Smooth muscle cell (in vitro differentiated cells): Measurements from ENCODE around the gene ACSL4. TPM values are rescaled to one million over a fixed set of nuclear protein-coding genes. Genes with fewer than 3 reads are reported as not detected.
"Not testable (repeated sequence)": the region's sequence is repeated elsewhere in the genome, so short reads cannot be mapped to it uniquely, and the experiment has no call there.

ENCODE experiments used
- DNase-seq: peaks from one replicate; lab custom pipeline; 2025; ENCODE audit not compliant: unreplicated experiment; lab: John Stamatoyannopoulos, UW
- H2AFZ ChIP-seq: fragments of 200-600 bp; sonication (generic); 2 replicates; pipeline ENCODE4 v1.6.0; 2016; ENCODE audit warnings: antibody characterized with exemption, low read depth, mild to moderate bottlenecking
- H3F3A ChIP-seq: fragments of 200-600 bp; sonication (generic); 2 replicates; pipeline ENCODE4 v1.6.0; 2017; ENCODE audit warnings: antibody characterized with exemption, low read depth
- H3K27ac ChIP-seq: fragments of 200-600 bp; sonication (generic); 2 replicates; pipeline ENCODE4 v1.5.1; 2016; ENCODE audit warnings: low read depth, mild to moderate bottlenecking
- H3K27me3 ChIP-seq: fragments of 200-600 bp; sonication (generic); 2 replicates; pipeline ENCODE4 v1.6.1; 2016; ENCODE audit warnings: low read depth, mild to moderate bottlenecking
- H3K36me3 ChIP-seq: fragments of 200-600 bp; sonication (generic); 2 replicates; pipeline ENCODE4 v1.5.1; 2016; ENCODE audit warnings: low read depth
- H3K4me1 ChIP-seq: fragments of 200-600 bp; sonication (generic); 2 replicates; pipeline ENCODE4 v1.5.1; 2016; ENCODE audit warnings: low read depth
- H3K4me2 ChIP-seq: fragments of 200-600 bp; sonication (generic); 2 replicates; pipeline ENCODE4 v1.6.0; 2016; ENCODE audit warnings: mild to moderate bottlenecking
- H3K4me3 ChIP-seq: fragments of 200-600 bp; sonication (generic); 2 replicates; pipeline ENCODE4 v1.5.1; 2016; ENCODE audit warnings: mild to moderate bottlenecking
- H3K79me2 ChIP-seq: fragments of 200-600 bp; sonication (generic); 2 replicates; pipeline ENCODE4 v1.6.0; 2016; ENCODE audit warnings: low read depth, mild to moderate bottlenecking
- H3K9ac ChIP-seq: fragments of 200-600 bp; sonication (generic); 2 replicates; pipeline ENCODE4 v1.6.0; 2016; ENCODE audit warnings: low read depth
- H3K9me3 ChIP-seq: fragments of 200-600 bp; sonication (generic); replicated peaks from 2 replicates; pipeline ENCODE4 v1.5.1; 2016; ENCODE audit warnings: low read depth
- H4K20me1 ChIP-seq: fragments of 200-600 bp; sonication (generic); 2 replicates; pipeline ENCODE4 v1.6.0; 2016; ENCODE audit warnings: low read depth
- CTCF ChIP-seq: fragments of 200-600 bp; sonication (generic); IDR thresholded peaks from 2 replicates; pipeline ENCODE4 v1.5.1; 2017; ENCODE audit warnings: borderline replicate concordance, mild to moderate bottlenecking, antibody characterized with exemption; ENCODE audit not compliant: insufficient read depth, poor library complexity, severe bottlenecking
- WGBS: methylation state at CpG from one replicate; pipeline ENCODE4 v1.1.7; 2016; ENCODE audit warnings: low lambda C conversion rate; 5-methylcytosine and 5-hydroxymethylcytosine counted together
- polyA plus RNA-seq: library from polyadenylated mRNA; unstranded; fragments of >200 nt; fragmentation: Nextera tagmentation; extraction: Ambion mirVana; gene quantifications from 2 replicates; pipeline ENCODE4 v1.2.1, GENCODE V29; 2016
- total RNA-seq: library from RNA; depleted of rRNA; stranded (reverse); fragments of >200 nt; gene quantifications from 2 replicates; pipeline ENCODE4 v1.2.3, GENCODE V29; 2014

The ACSL4 gene
- total and polyA plus RNA-seq, 2 experiments from 2014 or later, result 15.4 to 79.0 TPM

- Histone ChIP-seq H4K20me1 (no peaks in the 10 kb centered on the region), H3K36me3 (no peaks in the 10 kb centered on the region), H2AFZ (no peak overlapping the region), H3K27ac (no peak overlapping the region), H3K4me1 (no peaks in the 10 kb centered on the region), H3K4me3 (no peak overlapping the region), H3K9me3 (no peaks in the 10 kb centered on the region), H3K4me2 (no peak overlapping the region), H3K9ac (no peak overlapping the region), H3F3A (no peaks in the 10 kb centered on the region), H3K27me3 (no peaks in the 10 kb centered on the region), H3K79me2 (no peaks in the 10 kb centered on the region)
- no peak for DNase-seq
- TF ChIP-seq CTCF, result no peak
- 61% methylated on average over 2 of the region's 2 CpGs for WGBS
Observed at GRCh38 chrX:109751698-109752097, 18.6 kb upstream of the ACSL4 start.

GRCh38 chrX:109749207-109749606 is 16.1 kb upstream of the ACSL4 start:
- no peaks in the 10 kb centered on the region for H3K9me3 ChIP-seq
- H3K9ac ChIP-seq, result no peak overlapping the region
- no peaks in the 10 kb centered on the region for H3K4me1 ChIP-seq
- H3K4me2 ChIP-seq, result no peak overlapping the region
- H4K20me1 ChIP-seq, result no peaks in the 10 kb centered on the region
- no peaks in the 10 kb centered on the region for H3K79me2 ChIP-seq
- H3K27ac ChIP-seq, result no peak overlapping the region
- TF ChIP-seq CTCF, result no peak
- no peaks in the 10 kb centered on the region for H3F3A ChIP-seq
- no peak overlapping the region for H2AFZ ChIP-seq
- H3K27me3 ChIP-seq, result no peaks in the 10 kb centered on the region
- H3K36me3 ChIP-seq, result no peaks in the 10 kb centered on the region
- no peak overlapping the region for H3K4me3 ChIP-seq
- 85% methylated on average over 14 of the region's 14 CpGs for WGBS
- DNase-seq, result no peak

DNA sequence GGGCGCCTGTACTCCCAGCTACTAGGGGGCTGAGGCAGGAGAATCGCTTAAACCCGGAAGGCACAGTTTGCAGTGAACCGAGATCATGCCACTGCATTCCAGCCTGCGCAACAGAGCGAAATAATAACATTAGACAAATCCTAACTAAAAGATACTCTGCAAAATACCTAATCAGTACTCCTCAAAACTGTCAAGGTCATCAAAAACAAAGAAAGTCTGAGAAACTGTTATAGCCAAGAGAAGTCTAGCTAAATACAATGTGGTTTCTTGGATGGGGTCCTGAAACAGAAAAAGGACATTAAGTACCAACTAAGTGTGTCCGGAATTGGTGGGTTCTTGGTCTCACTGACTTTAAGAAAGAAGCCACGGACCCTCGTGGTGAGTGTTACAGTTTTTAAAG is 14.6 kb upstream of the ACSL4 start:
- H4K20me1 ChIP-seq, result no peaks in the 10 kb centered on the region
- no peak for TF ChIP-seq CTCF
- no peaks in the 10 kb centered on the region for H3K4me1 ChIP-seq
- no peaks in the 10 kb centered on the region for H3K36me3 ChIP-seq
- WGBS, result 86% methylated on average over 9 of the region's 9 CpGs
- H2AFZ ChIP-seq, result no peak overlapping the region
- no peaks in the 10 kb centered on the region for H3F3A ChIP-seq
- DNase-seq, result no peak
- H3K4me2 ChIP-seq, result no peak overlapping the region
- H3K4me3 ChIP-seq, result no peak overlapping the region
- no peak overlapping the region for H3K27ac ChIP-seq
- no peaks in the 10 kb centered on the region for H3K27me3 ChIP-seq
- H3K9ac ChIP-seq, result no peak overlapping the region
- H3K79me2 ChIP-seq, result no peaks in the 10 kb centered on the region
- H3K9me3 ChIP-seq, result no peaks in the 10 kb centered on the region

GRCh38 chrX:109742722-109743121 is 9.7 kb upstream of the ACSL4 start:
- H3K4me2 ChIP-seq, result no peak overlapping the region
- H3K4me3 ChIP-seq, result no peak overlapping the region
- DNase-seq, result no peak
- H3K36me3 ChIP-seq, result no peaks in the 10 kb centered on the region
- no peaks in the 10 kb centered on the region for H3K9me3 ChIP-seq
- no peak overlapping the region for H2AFZ ChIP-seq
- no peaks in the 10 kb centered on the region for H3K79me2 ChIP-seq
- no peaks in the 10 kb centered on the region for H3K4me1 ChIP-seq
- H3K27me3 ChIP-seq, result no peaks in the 10 kb centered on the region
- no peaks in the 10 kb centered on the region for H4K20me1 ChIP-seq
- no peak overlapping the region for H3K27ac ChIP-seq
- H3K9ac ChIP-seq, result no peak overlapping the region
- no peaks in the 10 kb centered on the region for H3F3A ChIP-seq
- TF ChIP-seq CTCF, result no peak
- 66% methylated on average over 4 of the region's 4 CpGs for WGBS

DNA sequence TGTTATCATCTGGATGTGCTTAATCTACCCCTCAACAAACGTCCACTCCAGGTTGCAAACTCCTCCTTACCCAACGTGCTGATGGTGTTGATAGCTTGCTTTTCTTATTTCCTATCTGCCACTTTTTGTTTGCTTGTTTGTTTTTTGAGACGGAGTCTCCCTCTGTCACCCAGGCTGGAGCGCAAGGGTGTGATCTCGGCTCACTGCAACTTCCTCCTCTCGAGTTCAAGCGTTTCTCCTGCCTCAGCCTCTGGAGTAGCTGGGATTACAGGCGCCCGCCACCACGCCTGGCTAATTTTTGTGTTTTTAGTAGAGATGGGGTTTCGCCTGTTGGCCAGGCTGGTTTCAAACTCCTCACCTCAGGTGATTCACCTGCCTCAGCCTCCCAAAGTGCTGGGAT is 7.8 kb upstream of the ACSL4 start:
- not testable (repeated sequence) for H3K36me3 ChIP-seq, H3F3A ChIP-seq, H3K4me1 ChIP-seq, H3K27ac ChIP-seq, H3K9me3 ChIP-seq, H3K9ac ChIP-seq, H3K27me3 ChIP-seq, H4K20me1 ChIP-seq, H3K4me2 ChIP-seq, H2AFZ ChIP-seq, DNase-seq, H3K79me2 ChIP-seq, H3K4me3 ChIP-seq
- 76% methylated on average over 11 of the region's 11 CpGs for WGBS
